ENCODE results near the gene PRR5L. TPM values are rescaled to one million over a fixed set of nuclear protein-coding genes. Genes with fewer than 3 reads are reported as not detected.

PRR5L gene
- total and polyA plus RNA-seq, 8 donors: 10.6 to 27.0 (median 17.4) TPM

GRCh38 chr11:36251823-36252222, 44.3 kb upstream of the PRR5L start:
- DNase-seq (no peak), ATAC-seq (no peak)
- H3K4me1 ChIP-seq: peaks cover 0 to 14% of the 10 kb centered on the region in 2 donors
- no peak for TF ChIP-seq CTCF (IDR thresholded peaks at IDR 0.05)
- peaks cover 0 to 5% of the 10 kb centered on the region in 2 donors for H3K9me3 ChIP-seq
- H3K4me3 ChIP-seq: no peak overlapping the region
- H3K27me3 ChIP-seq: peaks cover 0 to 8% of the 10 kb centered on the region in 2 donors
- intact Hi-C loops (cut with DNase I): no loop called here
- no peaks in the 10 kb centered on the region for H3K36me3 ChIP-seq
- H3K27ac ChIP-seq: no peak overlapping the region

GRCh38 chr11:36253238-36253637, 42.9 kb upstream of the PRR5L start:
- H3K9me3 ChIP-seq: peaks cover 0 to 5% of the 10 kb centered on the region in 2 donors
- intact Hi-C loops (cut with DNase I): no loop called here
- peaks cover 0 to 5% of the 10 kb centered on the region in 2 donors for H3K4me1 ChIP-seq
- H3K27ac ChIP-seq: no peak overlapping the region
- no peak for TF ChIP-seq CTCF (IDR thresholded peaks at IDR 0.05)
- H3K27me3 ChIP-seq: peaks cover 0 to 14% of the 10 kb centered on the region in 2 donors
- no peak for ATAC-seq
- no peak overlapping the region for H3K4me3 ChIP-seq
- H3K36me3 ChIP-seq: no peaks in the 10 kb centered on the region
- peak in 1 of 4 donors; percentile 34 for DNase-seq

DNA sequence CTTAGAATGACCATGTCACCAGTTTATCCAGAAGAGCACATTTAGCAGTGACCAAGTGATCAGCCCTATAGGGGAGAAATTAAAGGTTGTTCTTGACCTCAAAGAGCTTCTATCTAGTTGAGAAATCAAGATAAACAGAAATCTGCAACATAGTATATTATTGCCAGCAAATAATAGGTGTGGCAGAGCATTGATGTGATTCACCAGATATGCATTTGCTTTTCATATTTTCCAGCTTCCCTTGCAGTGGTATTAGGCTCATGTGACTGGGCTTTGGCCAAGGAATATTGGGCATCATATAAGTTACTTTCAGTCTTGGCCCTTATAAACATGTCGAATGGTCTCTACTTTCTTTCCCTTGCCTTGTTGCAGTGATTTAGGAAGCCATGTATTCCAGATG, 41.4 kb upstream of the PRR5L start:
- peaks cover 0 to 12% of the 10 kb centered on the region in 2 donors for H3K27me3 ChIP-seq
- H3K4me1 ChIP-seq: no peaks in the 10 kb centered on the region
- H3K4me3 ChIP-seq: no peak overlapping the region
- intact Hi-C loops (cut with DNase I): no loop called here
- no peak for DNase-seq
- H3K36me3 ChIP-seq: no peaks in the 10 kb centered on the region
- peaks cover 0 to 5% of the 10 kb centered on the region in 2 donors for H3K9me3 ChIP-seq
- ATAC-seq: no peak
- no peak for TF ChIP-seq CTCF (IDR thresholded peaks at IDR 0.05)
- no peak overlapping the region for H3K27ac ChIP-seq

DNA sequence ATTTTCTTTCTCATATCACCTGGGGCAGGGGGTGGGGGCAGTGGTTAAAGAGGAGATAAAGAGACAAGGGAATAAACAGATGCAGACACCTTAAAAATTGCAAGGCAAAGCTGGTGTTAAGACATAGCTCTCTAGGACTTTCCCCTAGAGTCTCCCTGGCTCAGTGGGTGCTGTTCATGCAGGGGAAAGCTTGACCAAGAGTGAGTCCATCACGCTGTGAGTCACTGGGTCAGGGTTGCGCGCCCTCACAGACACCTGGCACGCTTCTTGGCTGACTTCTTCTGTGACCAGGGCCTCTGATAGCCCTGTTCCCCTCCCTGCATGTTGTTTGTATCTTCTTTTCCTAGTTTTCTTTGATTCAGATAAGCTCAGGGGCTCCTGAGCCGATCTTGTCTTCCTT, 38.7 kb upstream of the PRR5L start:
- Histone ChIP-seq H3K27ac (no peak overlapping the region), H3K27me3 (peaks cover 0 to 30% of the 10 kb centered on the region in 2 donors), H3K9me3 (no peaks in the 10 kb centered on the region), H3K4me1 (no peaks in the 10 kb centered on the region), H3K4me3 (no peak overlapping the region), H3K36me3 (no peaks in the 10 kb centered on the region)
- no peak for TF ChIP-seq CTCF (IDR thresholded peaks at IDR 0.05)
- no peak for ATAC-seq
- DNase-seq: no peak
- intact Hi-C loops (cut with DNase I): no loop called here

DNA sequence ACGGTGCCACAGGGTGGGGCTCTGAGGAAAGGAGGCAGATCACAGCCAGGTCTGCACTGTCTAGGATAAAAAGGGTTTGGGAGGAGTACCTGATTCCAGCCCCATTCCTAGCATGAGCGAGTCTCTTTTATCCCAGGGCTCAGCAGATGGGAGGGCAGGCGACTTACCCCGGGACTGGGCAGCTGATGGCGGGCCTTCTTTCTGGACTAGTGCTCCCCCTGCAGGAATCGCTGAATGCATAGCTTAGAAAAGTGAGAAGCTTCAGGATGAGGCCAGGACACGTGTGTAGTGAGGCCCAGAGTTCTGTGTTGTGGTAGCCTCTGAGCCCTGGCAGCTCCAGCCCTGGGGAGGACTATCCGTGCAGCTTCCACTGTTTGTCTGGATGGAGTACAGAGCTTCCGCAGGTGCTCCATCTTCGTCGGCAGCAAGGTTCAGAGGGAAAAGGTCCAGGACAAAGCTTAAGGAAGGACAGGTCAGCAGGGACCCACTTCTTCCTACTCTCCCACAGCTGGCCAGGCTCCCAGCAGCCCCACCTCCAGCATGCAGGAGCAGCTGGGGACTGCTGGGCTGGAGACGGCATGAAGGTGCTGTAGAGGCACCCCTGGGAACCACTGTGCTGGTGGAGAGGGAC, 37.2 kb upstream of the PRR5L start:
- peak; percentile 50 to 56 for TF ChIP-seq CTCF (IDR thresholded peaks at IDR 0.05)
- ATAC-seq (peak; percentile 96), DNase-seq (peak in 2 of 4 donors; percentile 59 to 70)
- Histone ChIP-seq H3K4me1 (no peaks in the 10 kb centered on the region), H3K27me3 (peaks cover 0 to 30% of the 10 kb centered on the region in 2 donors), H3K27ac (no peak overlapping the region), H3K4me3 (no peak overlapping the region), H3K9me3 (no peaks in the 10 kb centered on the region), H3K36me3 (no peaks in the 10 kb centered on the region)
- intact Hi-C loops (cut with DNase I): no loop called here
